ENCODE results near the gene RASL10A. TPM values are rescaled to one million over a fixed set of nuclear protein-coding genes. Genes with fewer than 3 reads are reported as not detected.

RASL10A gene
- total RNA-seq, 1 donor from 2014 or later, result under 0.01 TPM

GRCh38 chr22:29266564-29267461 is 48.7 kb downstream of the RASL10A start:
- H3K27ac ChIP-seq (ENCODE audit: low read depth, low read length), result peak overlapping the region; percentile 100
- peaks cover 51 to 54% (median 51%) of the 10 kb centered on the region in 3 donors for H3K4me1 ChIP-seq (ENCODE audit: control insufficient read depth in 3 of 3, insufficient read depth in 3 of 3, low read length in 3 of 3)
- H3K9me3 ChIP-seq (ENCODE audit: control insufficient read depth in 3 of 3, low read length in 3 of 3), result no peaks in the 10 kb centered on the region
- peak overlapping the region; percentile 89 to 98 (median 96) for H3K4me3 ChIP-seq (ENCODE audit: low read length in 3 of 3)
- peak overlapping the region; percentile 99 to 100 (median 100) for H3K9ac ChIP-seq (ENCODE audit: low read depth in 1 of 3, low read length in 3 of 3)
- peaks cover 7 to 18% (median 15%) of the 10 kb centered on the region in 3 donors for H3K36me3 ChIP-seq (ENCODE audit: control insufficient read depth in 3 of 3, insufficient read depth in 3 of 3, low read length in 3 of 3)
- no peaks in the 10 kb centered on the region for H3K27me3 ChIP-seq (ENCODE audit: control insufficient read depth in 3 of 3, insufficient read depth in 3 of 3, low read length in 3 of 3)

- Histone ChIP-seq H3K27me3 (ENCODE audit: control insufficient read depth in 3 of 3, insufficient read depth in 3 of 3, low read length in 3 of 3) (no peaks in the 10 kb centered on the region), H3K27ac (ENCODE audit: low read depth, low read length) (no peak overlapping the region), H3K36me3 (ENCODE audit: control insufficient read depth in 3 of 3, insufficient read depth in 3 of 3, low read length in 3 of 3) (peaks cover 7 to 18% (median 15%) of the 10 kb centered on the region in 3 donors), H3K4me3 (ENCODE audit: low read length in 3 of 3) (no peak overlapping the region), H3K9me3 (ENCODE audit: control insufficient read depth in 3 of 3, low read length in 3 of 3) (no peaks in the 10 kb centered on the region), H3K4me1 (ENCODE audit: control insufficient read depth in 3 of 3, insufficient read depth in 3 of 3, low read length in 3 of 3) (peaks cover 43 to 48% (median 43%) of the 10 kb centered on the region in 3 donors), H3K9ac (ENCODE audit: low read depth in 1 of 3, low read length in 3 of 3) (peak overlapping the region in 1 of 3 donors; percentile 99)
Observed at GRCh38 chr22:29265929-29266328, 49.6 kb downstream of the RASL10A start.

GRCh38 chr22:29265305-29265704 is 50.2 kb downstream of the RASL10A start:
- H3K27ac ChIP-seq (ENCODE audit: low read depth, low read length), result no peak overlapping the region
- no peaks in the 10 kb centered on the region for H3K9me3 ChIP-seq (ENCODE audit: control insufficient read depth in 3 of 3, low read length in 3 of 3)
- no peaks in the 10 kb centered on the region for H3K27me3 ChIP-seq (ENCODE audit: control insufficient read depth in 3 of 3, insufficient read depth in 3 of 3, low read length in 3 of 3)
- H3K9ac ChIP-seq (ENCODE audit: low read depth in 1 of 3, low read length in 3 of 3), result no peak overlapping the region
- peaks cover 9 to 20% (median 15%) of the 10 kb centered on the region in 3 donors for H3K36me3 ChIP-seq (ENCODE audit: control insufficient read depth in 3 of 3, insufficient read depth in 3 of 3, low read length in 3 of 3)
- H3K4me1 ChIP-seq (ENCODE audit: control insufficient read depth in 3 of 3, insufficient read depth in 3 of 3, low read length in 3 of 3), result peaks cover 37 to 42% (median 38%) of the 10 kb centered on the region in 3 donors
- no peak overlapping the region for H3K4me3 ChIP-seq (ENCODE audit: low read length in 3 of 3)

- peak overlapping the region; percentile 30 for H3K27ac ChIP-seq (ENCODE audit: low read depth, low read length)
- no peak overlapping the region for H3K4me3 ChIP-seq (ENCODE audit: low read length in 3 of 3)
Observed at GRCh38 chr22:29263791-29264276, 51.7 kb downstream of the RASL10A start.

More at GRCh38 chr22:29263791-29264276, 51.7 kb downstream of the RASL10A start:
- Histone ChIP-seq H3K9me3 (ENCODE audit: control insufficient read depth in 3 of 3, low read length in 3 of 3) (no peaks in the 10 kb centered on the region), H3K36me3 (ENCODE audit: control insufficient read depth in 3 of 3, insufficient read depth in 3 of 3, low read length in 3 of 3) (peaks cover 9 to 25% (median 23%) of the 10 kb centered on the region in 3 donors), H3K9ac (ENCODE audit: low read depth in 1 of 3, low read length in 3 of 3) (peak overlapping the region in 1 of 3 donors; percentile 33), H3K4me1 (ENCODE audit: control insufficient read depth in 3 of 3, insufficient read depth in 3 of 3, low read length in 3 of 3) (peaks cover 22 to 28% (median 23%) of the 10 kb centered on the region in 3 donors), H3K27me3 (ENCODE audit: control insufficient read depth in 3 of 3, insufficient read depth in 3 of 3, low read length in 3 of 3) (no peaks in the 10 kb centered on the region)

Small RNAs within 50 kb of the gene (small RNA-seq; reads per million reads assigned to genes)
- gene MIR3653, result not detected

Other genes starting within 250 kb of the RASL10A start
- 43.8 TPM for gene KREMEN1, start 242.7 kb downstream of the RASL10A start, total RNA-seq
- gene EMID1, start 109.8 kb downstream of the RASL10A start, total RNA-seq, result 6.3 TPM
- 6.8 TPM for gene RHBDD3, start 47.7 kb downstream of the RASL10A start, total RNA-seq
- gene EWSR1, start 47.4 kb downstream of the RASL10A start, total RNA-seq, result 84.5 TPM
- 3.1 TPM for gene GAS2L1, start 9.0 kb downstream of the RASL10A start, total RNA-seq
- gene AP1B1, start 72.9 kb upstream of the RASL10A start, total RNA-seq, result 23.0 TPM
- gene RFPL1, start 122.9 kb upstream of the RASL10A start, total RNA-seq, result not detected
- gene NEFH, start 164.5 kb upstream of the RASL10A start, total RNA-seq, result 0.52 TPM
- gene THOC5, start 238.1 kb upstream of the RASL10A start, total RNA-seq, result 43.8 TPM